NCI-H69 (cell line): ENCODE measurements around the gene SP140.
"Not testable (repeated sequence)": the region's sequence is repeated elsewhere in the genome, so short reads cannot be mapped to it uniquely, and the experiment has no call there.

ENCODE experiments used
- DNase-seq: peaks from one replicate; lab custom pipeline; 2025; lab: John Stamatoyannopoulos, UW

SP140 gene

DNA sequence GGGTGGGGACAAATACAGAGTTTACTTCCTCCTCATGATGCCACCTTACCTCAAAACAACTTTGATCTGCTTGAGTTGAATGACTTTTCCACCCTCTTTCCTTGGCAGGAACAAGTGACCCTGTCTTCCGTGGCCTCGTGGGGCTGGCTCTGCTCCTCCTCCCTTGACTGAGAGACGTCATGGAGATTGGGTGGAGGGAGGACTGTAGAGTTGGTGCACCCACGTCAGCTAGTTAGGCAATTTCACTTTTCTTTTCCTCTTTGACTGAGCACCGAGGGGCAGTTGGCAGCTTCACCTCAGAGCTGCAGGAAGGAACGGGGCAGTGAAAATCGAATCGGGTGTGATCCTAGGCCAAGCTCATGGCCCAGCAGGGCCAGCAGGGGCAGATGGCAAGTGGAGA is at the start of gene SP140:
SP140 (plus strand) TSS at position 251 of the 400 bp plus-strand sequence; CDS start at position 360, 109 bp downstream.
- no peak for DNase-seq

DNA sequence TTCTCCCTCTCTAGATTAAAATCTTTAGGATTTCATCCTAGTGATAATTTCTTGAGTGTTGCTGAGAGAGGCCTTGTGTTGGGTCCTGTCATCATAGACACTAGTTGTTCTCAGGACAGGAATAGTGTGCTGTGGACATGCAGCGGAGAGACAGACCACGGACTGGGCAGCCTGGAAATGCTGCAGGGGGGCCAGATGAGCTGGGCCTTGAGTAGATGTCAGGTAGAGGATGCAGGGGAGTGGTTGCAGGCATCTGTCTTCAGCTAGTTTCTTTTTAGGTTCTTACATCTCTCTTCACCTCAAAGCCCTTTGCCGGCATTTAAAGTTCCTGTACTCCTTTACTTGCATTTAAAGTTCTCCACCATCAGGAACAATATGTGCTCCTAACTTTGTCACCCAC is 48.5 kb upstream of the SP140 start:
- DNase-seq, result no peak

DNA sequence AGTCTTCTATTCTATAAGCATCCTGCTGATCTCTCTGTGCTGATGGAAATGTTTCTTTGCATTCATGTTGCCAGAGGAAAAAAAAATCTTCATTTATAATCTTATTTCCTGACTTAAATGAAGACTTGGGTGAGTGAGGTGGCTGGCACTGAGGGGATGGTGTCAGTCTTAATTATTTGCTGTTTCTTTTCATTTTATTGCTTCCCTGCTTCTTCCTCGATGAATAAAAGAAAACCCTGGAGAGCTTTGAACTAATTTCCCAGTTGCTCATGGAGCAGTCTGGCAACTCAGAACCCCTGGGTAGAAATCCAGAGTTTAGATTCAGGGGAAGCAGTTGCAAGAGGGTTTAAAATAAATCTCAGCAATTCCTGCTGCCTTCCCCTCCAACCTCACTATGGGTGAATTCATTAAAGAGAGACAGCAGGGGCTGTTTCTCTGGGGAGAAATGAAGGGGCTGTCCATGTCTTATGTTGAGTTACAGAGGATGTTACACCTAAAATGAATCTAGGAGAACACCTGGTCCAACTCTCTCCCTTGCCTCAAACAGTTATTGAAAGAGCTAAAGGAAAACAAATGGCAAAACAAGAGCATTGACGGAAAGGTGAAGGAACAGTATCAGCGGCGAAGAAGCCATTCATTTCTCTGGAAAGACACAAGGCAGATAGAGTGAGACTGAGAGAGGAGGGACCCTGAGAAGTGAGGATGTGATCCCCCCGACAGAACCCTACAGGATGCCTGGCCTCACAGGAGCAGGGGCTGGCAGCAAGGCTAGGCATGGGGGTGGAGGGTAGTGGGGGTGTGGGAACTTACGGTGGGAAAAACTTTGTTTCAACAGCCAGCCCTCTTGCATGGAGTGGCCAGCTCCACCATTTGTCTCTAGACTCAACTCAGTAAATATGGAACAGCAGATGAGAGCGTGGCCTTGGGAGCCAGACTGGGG is 46.7 kb upstream of the SP140 start:
- DNase-seq, result no peak

DNA sequence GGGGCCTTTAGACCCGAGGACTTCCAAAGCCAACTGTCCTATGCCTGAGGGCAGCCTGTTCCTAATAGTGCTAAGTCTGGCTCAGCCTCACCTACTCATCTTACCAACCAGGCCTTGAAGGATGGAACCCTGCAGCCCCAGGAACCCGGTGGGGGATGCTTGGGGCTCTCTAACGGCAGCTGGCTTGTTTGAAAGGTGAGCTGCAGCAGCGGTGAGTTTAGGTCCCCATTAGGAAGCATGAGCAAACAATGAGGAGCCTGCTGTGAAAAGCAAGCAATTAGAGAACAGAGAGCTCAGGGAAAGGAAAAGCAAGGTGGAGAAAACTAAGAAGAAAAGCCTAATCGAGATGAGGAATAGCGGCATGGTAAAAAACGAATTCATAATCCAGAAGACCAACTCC is 45.6 kb upstream of the SP140 start:
- peak; percentile 27 for DNase-seq

DNA sequence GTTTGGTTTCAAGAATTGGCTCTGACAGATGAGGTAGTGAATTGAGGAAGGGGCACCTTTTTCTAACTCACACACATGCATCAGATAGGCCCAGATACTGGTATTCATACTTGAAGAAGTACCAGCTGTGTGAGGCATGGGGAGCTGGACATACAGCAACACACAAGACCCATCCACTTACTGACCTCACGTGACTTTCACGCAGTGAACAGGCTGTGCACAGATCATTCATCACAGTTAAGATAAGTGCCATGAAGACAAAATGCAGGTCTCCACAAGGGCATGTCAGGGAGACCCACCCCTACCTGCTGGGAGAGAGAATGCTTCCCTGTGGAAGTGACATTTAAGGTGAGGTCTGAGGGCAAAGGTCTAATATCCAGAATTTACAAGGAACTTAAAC is 44.3 kb upstream of the SP140 start:
- no peak for DNase-seq

DNA sequence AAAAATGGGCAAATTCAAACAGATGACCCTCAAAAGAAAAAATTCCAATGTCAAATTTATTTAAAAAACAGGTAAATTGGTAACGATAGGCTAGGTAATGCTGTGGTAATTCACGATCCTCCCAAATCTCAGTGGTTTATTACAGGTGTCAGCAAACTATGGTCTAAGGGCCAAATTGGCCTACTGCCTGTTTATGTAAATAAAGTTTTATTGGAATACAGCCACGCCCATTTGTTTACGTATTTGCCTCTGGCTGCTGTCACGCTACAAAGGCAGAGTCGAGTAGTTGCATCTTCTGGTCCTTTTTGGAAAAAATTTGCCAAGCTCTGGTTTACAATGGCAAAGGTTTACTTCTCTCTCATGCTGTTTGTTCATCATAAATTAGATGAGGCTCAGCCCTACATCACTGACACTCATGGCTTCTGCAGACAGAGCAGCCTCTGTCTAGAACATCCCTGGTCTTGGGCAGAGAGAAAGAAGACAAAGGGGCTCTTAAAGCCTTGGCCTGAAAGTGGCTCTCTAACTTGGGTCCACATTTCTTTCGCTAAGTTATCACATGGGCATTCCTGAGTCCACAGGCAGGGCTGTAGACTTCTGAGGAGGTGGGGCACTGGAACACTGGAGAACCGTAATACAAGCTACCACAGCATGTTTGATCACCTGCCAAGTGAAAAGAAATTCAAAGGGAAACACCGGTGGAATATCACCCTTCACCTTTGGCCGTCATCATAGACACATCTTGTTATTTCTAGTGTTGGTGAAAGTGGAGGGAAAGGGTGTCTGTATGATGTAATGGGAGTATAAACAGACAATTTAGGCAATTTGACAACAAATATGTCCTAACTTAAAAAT is 40.6 kb upstream of the SP140 start:
- DNase-seq, result peak; percentile 18

DNA sequence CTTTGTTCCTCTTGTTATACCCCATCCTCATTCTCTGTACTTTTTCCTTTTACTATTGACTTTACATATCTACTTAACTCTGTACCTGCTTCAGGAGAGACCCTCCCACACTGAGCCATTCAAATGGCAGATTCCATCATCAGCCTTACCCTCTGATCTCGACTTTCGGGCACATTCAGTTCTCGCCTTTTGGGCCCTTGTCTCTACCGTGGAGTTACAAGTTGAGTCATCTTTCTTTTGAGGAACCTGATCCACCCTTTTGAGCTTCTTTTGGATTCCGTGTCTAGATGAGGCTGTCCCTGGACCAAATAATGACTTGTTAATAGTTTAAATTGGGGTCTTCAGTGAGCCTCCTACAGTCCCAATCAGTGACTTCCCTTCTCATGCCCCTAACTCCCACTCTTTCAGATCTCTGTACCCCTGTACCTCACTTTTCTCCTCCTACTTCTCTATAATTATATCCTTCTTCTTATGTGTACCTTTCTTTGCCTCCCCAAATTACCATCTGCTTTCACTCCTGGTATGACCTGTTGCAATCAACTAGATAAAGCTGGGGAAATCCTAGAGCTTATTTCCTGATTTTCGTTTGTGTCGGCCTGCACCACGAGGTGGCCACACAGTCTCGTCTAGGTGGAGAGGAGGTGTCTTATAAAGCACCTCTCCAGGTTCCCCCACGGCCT is 23.0 kb upstream of the SP140 start:
- DNase-seq, result no peak

DNA sequence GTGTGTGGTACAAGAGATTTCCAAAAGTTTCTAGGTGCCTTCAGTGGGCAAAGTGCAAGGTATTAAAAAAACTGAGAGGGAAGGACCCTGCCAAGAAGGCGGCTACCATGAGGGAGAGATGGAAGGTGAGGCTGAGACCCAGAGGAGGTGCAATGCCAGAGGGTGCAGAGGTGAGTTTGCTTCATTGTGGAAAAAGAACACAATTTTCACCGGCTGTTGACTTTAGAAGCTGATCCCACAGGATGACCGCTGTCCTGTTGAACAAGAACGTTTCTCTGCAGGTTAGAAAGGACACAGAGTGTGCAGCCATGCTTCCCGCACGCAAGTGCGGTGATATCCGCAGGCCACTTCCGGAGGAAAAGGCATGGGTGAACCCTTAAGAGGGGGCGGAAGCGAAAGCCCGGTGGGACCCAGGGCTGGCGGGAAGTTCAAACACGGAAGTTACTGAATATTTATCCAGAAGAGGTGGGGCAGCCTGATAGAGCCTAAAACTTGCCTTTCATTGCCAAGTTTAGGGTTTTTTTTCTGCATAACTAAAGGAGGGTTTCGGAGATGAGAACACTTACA is 22.3 kb upstream of the SP140 start:
- DNase-seq, result no peak

DNA sequence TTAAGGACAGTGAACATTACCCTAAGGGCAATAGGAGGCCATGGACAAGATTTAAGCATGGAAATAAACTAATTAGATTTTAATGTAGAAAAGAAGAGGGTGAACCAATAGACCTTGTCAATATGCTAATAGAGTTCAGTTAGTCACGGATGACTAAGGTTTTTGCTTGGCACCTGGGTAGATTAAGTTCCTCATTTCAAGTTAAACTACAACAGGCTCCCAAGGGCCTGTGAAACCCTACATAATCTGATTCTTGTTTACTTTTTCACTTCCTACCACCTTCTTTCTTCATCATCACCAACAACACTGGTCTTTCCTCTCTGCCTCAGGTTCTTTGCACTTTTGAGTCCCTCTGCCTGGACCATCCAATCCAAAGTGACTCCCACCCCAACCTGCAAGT is 20.5 kb upstream of the SP140 start:
- DNase-seq, result no peak

DNA sequence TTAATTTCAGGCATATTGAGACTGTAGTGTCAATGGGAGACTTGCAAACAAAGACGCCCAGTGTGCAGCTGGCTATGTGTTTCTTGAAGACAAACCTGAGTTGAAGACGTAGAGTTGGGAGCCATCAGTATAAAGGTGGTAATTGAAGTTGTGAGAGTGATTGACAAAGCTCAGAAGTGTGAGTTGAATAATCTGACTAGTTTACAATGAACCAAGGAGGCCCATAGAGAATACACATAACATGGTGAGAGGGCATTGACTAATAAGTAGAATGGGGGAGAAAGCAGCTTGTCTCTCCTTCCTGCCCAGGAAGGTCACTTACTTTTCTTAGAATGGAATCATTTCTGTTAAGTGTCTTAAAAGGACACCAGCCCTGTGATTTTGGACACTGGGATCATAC is 19.8 kb upstream of the SP140 start:
- no peak for DNase-seq

DNA sequence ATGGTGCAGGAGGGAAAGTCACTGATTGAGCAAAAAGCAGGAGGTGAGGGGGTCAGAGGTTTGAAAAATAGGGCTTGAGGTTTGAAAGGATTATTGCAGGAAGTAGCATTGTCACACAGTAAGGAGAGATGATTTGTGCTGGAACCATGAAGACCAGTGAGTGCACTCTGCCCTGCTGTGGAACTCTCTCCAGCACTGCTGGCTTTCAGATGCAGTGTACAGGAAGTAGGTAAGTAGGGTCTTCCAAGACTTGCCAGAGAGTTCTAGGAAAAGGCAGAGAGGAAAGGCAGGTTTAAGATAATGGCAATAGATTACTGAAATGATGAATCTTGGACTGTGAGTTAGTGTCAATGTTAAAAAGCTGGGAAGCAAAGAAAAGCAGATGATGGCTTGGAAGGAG is 17.0 kb upstream of the SP140 start:
- no peak for DNase-seq

DNA sequence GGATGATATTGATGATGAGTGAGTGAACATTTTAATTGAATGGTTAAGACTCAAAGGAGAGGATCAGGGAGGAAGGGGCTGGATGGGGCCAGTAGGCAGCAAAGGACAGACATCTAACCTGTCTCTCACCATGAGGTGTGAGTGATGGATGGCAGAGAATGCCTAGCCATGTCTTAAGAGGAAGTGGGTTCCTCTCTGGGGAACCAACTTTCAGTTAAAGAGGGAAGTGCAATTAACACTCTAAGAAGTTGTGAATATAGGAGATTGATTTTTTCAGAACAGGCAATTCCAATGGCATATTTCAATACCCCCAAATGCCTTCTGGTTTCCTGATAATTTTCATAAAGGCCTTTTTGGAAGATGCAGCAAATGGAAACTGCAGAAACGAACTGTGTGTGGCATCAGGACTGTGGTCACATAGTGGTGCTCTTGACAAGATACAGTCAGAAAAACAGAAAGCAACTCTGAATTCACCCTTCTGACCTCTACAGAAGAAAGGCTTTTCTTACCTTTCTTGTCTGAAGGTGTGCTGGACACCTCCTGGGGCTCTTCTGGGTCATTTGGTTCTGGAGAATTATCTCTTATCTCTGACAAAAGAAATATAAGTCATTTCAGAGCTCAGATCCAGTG is 16.0 kb upstream of the SP140 start:
- no peak for DNase-seq

DNA sequence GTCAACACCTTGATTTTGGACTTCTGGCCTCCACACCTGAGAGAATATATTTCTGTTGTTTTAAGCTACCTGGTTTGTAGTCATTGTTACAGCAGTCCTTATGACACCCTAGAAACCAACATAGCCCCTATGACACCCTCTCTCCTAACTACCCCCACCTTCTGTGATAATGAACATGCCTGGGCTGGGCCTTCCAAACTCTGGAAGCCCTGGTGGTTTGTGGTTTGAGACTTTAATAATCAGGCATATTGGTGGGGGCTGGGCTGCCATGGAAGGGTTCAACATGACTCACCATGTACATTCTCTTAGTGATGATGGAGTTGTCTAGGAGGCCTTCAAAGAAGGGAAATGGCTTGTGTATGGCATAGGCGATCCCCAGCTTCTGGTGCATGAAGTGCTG is 9.0 kb upstream of the SP140 start:
- DNase-seq, result no peak

DNA sequence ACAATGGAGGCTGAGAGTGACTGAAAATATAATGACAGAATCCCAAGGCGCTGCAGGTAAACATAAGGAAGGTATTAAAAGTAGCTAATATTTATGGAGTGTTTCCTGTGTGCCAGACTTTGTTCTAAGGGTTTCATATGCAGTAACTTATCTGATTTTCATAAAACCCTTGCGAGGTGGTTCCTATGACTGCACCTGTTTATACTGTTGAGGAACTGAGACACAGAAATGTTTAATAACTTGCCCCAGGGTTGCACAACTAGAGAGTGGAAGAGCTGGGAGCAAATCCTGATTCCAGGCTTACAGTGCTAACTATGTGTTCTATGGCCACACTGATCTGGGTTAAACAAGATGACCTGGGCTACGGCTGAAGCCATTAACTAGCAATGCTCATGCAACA is 8.1 kb upstream of the SP140 start:
- no peak for DNase-seq

DNA sequence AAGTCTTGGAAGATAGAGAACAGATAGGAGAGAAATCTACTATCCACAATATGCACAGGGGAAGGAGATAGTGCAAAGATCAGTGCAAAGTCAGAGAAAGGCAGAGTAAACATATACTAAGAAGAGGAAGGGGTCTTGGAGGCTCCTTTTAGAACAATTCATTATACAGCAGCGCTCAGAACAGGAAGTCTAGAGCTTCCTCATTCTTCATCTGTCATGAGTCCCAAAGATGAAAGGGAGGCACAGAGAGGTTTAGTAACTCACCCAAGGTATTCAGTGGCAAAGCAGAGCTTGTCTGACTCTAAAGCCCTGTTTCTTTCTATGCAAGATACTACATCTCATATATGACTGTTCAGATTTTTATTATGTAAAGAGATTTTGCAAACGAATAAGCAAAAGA is 7.1 kb upstream of the SP140 start:
- no peak for DNase-seq

DNA sequence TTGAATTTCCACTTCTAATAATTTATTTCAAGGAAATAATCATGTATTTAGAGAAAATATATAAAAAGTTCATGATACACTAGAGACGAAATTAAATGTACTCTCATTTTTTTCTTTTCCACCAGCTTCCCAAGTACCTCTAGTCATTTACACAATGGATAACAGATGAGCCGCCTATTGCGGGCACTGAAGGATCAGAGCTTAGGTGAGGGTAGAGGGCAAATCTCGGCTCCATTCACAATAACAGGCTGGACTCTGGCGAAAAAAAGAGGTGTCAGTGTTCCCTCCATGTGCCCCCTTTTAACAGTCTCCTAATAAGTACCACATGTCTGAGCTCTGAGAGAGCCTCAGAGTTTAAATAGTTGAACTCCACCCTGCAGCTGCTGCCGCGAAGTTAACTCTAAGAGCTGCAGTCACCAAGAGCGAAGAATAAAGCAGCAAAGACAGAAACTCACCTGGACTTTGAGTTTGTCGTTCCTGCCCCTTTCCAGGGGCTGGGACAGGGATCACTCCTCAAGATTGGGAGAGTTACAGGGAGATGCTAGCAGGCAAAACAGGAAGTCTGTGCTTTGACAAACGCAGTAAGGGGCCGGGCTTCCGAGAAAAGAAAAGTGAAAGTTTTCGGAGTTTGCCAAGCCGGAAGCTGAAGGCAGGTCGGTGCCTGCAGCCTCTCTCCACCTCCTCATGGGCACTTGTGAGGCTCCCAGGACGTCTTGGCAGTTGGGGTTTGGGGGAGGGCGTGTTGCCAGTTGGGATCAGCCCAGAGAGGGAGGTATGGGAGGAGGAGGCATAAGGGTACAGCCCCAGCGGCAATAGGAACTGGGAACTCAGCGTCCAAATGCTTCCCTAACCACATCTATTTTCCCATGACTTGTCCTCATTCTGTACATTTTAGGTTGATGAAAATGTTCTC is 5.9 kb upstream of the SP140 start, which contains the start of gene SP110:
SP110 (minus strand) TSS at position 566 of the 913 bp plus-strand sequence. CDS start 3,057 bp downstream, outside the sequence.
- DNase-seq, result peak; percentile 27

DNA sequence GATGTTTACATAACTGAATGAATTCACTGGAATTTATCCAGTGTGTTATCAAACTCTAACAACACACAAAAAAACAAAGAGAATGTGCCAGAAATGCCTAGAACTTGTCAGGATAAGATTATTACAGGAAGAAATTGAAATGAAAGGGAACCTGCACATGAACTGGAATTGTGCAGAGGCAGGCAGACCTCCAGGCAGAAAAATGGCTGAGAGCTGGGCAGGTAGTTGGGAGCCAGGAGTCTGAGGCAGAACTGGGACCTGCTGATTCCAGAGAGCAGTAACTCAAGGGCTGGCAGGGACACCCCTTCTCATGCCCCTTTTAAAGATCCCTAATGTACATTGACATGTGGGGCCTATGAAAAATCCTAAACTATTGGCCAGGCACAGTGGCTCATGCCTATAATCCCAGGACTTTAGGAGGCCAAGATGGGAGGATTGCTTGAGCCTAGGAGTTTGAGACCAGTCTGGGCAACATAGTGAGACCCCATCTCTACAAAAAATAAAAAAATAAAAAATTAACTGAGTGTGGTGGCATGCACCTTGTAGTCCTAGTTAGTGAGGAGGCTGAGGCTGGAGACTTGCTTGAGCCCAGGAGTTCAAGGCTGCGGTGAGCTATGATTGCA is 5.1 kb upstream of the SP140 start:
- no peak for DNase-seq

DNA sequence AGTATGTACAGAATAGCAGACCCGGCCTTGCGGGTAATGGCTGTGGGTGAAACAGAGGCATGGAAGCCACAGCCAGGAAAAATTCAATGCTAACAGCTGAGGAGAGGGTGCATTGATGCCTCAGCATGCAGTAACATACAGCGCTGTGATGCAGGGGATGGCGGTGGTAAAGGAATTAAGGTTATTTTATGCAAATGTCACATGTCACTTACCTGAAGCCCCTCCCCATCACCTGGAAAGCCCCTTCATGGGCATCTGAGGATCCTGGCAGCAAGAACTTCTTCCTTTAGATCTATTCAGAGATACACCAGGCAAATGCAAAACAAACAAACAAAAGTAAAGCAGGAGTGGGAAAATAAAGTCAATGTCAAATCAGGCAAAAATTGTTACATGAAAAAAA is 4.0 kb upstream of the SP140 start:
- no peak for DNase-seq

DNA sequence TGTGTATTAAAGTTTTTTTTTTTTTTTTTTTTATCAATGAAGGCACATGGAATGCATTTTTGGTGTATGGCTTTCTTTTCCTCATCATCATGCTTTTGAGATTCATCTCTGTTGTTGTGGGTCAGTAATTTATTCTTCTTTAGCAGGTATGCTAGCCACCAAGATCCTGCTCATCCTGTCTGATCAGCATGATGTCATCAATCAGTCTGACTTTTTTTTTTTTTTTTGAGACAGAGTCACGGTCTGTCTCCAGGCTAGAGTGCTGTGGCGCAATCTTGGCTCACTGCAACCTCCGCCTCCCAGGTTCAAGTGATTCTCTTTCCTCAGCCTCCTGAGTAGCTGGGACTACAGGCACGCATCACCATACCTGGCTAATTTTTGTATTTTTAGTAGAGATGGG is 2.7 kb upstream of the SP140 start:
- DNase-seq, result not testable (repeated sequence)

DNA sequence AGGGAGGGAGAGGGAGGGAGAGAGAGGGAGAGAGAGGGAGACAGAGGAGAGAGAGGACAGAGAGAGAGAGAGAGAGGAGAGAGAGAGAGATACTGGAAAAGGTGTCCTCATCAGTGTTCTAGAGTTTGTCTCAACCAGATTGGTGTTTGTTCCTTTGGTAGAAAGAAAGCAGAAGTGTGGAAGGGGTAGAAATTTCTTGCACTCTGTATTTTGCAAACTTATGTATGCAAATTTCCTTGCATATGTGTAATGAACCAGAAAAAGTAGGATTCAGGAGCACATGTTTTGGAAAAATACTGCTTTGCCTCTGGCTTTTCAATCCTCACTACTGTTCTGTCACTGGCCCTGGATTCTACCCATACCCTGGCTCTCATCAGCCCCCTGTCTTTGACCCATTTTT is 1.1 kb upstream of the SP140 start:
- no peak for DNase-seq
